ENCODE results near the gene CXorf58. TPM values are rescaled to one million over a fixed set of nuclear protein-coding genes. Genes with fewer than 3 reads are reported as not detected.

The CXorf58 gene
- total and polyA plus RNA-seq, 9 of the 15 experiments (the other 6 are each of a cell fraction or from before 2014, with no cell fraction given): 0.10 to 0.27 (median 0.16) TPM; not detected in 3

GRCh38 chrX:23884427-23885024 lies 23.3 kb upstream of the CXorf58 start (continued):
- TF ChIP-seq YY1 (IDR thresholded peaks at IDR 0.05; ENCODE audit: borderline replicate concordance in 1 of 3, control insufficient read depth in 1 of 3, extremely low read depth in 1 of 3, insufficient read depth in 3 of 3, insufficient read length in 1 of 3, insufficient replicate concordance in 2 of 3, low read depth in 1 of 3, low read length in 2 of 3): no peak
- TF ChIP-seq, protein P1, sequence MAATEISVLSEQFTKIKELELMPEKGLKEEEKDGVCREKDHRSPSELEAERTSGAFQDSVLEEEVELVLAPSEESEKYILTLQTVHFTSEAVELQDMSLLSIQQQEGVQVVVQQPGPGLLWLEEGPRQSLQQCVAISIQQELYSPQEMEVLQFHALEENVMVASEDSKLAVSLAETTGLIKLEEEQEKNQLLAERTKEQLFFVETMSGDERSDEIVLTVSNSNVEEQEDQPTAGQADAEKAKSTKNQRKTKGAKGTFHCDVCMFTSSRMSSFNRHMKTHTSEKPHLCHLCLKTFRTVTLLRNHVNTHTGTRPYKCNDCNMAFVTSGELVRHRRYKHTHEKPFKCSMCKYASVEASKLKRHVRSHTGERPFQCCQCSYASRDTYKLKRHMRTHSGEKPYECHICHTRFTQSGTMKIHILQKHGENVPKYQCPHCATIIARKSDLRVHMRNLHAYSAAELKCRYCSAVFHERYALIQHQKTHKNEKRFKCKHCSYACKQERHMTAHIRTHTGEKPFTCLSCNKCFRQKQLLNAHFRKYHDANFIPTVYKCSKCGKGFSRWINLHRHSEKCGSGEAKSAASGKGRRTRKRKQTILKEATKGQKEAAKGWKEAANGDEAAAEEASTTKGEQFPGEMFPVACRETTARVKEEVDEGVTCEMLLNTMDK (IDR thresholded peaks at IDR 0.05; ENCODE audit: borderline replicate concordance, insufficient read depth, low read depth, low read length, poor library complexity, severe bottlenecking): no peak
- TF ChIP-seq NFRKB (IDR thresholded peaks at IDR 0.05; ENCODE audit: low read depth): peak; percentile 68
- no peak for TF ChIP-seq ZFX (CRISPR knock-in tag; IDR thresholded peaks at IDR 0.05)
- no peak; the same call in 1 of the 2 replicates for TF ChIP-seq NR2C1 (IDR thresholded peaks at IDR 0.05)
- no peak; the same call in none of the 2 replicates for TF ChIP-seq NR2C1 (tag; IDR thresholded peaks at IDR 0.05)
- no peak for TF ChIP-seq CREB1 (IDR thresholded peaks at IDR 0.05)
- no peak for TF ChIP-seq CREB1 (CRISPR knock-in tag; IDR thresholded peaks at IDR 0.05)
- peak; percentile 91 for TF ChIP-seq MEIS2 (IDR thresholded peaks at IDR 0.05; ENCODE audit: partially characterized antibody)
- TF ChIP-seq RCOR1 (IDR thresholded peaks at IDR 0.05; ENCODE audit: borderline replicate concordance in 1 of 2, low read depth in 2 of 2, low read length in 2 of 2): peak in 1 of 2 experiments; percentile 68; a peak in 1 of 4 replicates
- TF ChIP-seq TBL1XR1 (IDR thresholded peaks at IDR 0.05; ENCODE audit: low read length in 2 of 2): no peak
- TF ChIP-seq GATAD2A (IDR thresholded peaks at IDR 0.05): no peak
- TF ChIP-seq LEF1 (IDR thresholded peaks at IDR 0.05): no peak; the same call in 1 of the 2 replicates
- no peak for TF ChIP-seq NUFIP1 (IDR thresholded peaks at IDR 0.05; ENCODE audit: partially characterized antibody)
- no peak for TF ChIP-seq FOXM1 (IDR thresholded peaks at IDR 0.05; ENCODE audit: low read depth)
- no peak for TF ChIP-seq FOXM1 (CRISPR knock-in tag; IDR thresholded peaks at IDR 0.05; ENCODE audit: low read depth)
- no peak for TF ChIP-seq ZZZ3 (IDR thresholded peaks at IDR 0.05)
- no peak for TF ChIP-seq BMI1 (IDR thresholded peaks at IDR 0.05; ENCODE audit: low read length)
- no peak for TF ChIP-seq ZNF764 (CRISPR knock-in tag; IDR thresholded peaks at IDR 0.05; ENCODE audit: low read depth)
- no peak for TF ChIP-seq HMG20A (CRISPR knock-in tag; conservative IDR thresholded peaks at IDR 0.05)
- no peak for TF ChIP-seq ZNF324 (CRISPR knock-in tag; IDR thresholded peaks at IDR 0.05)
- TF ChIP-seq MITF (IDR thresholded peaks at IDR 0.05): no peak
- no peak for TF ChIP-seq ZFP1 (CRISPR knock-in tag; IDR thresholded peaks at IDR 0.05)
- TF ChIP-seq ETS1 (conservative IDR thresholded peaks at IDR 0.05; ENCODE audit: control insufficient read depth, low read depth, low read length): no peak
- TF ChIP-seq DLX4 (CRISPR knock-in tag; IDR thresholded peaks at IDR 0.05): no peak
- peak; percentile 53; the same call in 1 of the 2 replicates for TF ChIP-seq HDAC2 (IDR thresholded peaks at IDR 0.05)
